ENCODE measurements around the gene DNLZ. TPM values are rescaled to one million over a fixed set of nuclear protein-coding genes. Genes with fewer than 3 reads are reported as not detected.

DNLZ gene
- total and polyA plus RNA-seq, 9 of the 15 experiments (the other 6 are each of a cell fraction or from before 2014, with no cell fraction given), result 0.17 to 44.6 (median 3.4) TPM

GRCh38 chr9:136373300-136374182, 10.0 kb upstream of the DNLZ start, which contains the start of gene CARD9 (continued):
- TF ChIP-seq BRD4 (IDR thresholded peaks at IDR 0.05), result peak; percentile 79; the same call in 1 of the 2 replicates
- peak; percentile 35 for TF ChIP-seq SAP30 (IDR thresholded peaks at IDR 0.05; ENCODE audit: borderline replicate concordance, insufficient read depth, low read depth, low read length, poor library complexity, severe bottlenecking)
- no peak for TF ChIP-seq ARNT (IDR thresholded peaks at IDR 0.05)
- TF ChIP-seq KAT8 (IDR thresholded peaks at IDR 0.05; ENCODE audit: low read depth), result no peak
- TF ChIP-seq, protein P1, sequence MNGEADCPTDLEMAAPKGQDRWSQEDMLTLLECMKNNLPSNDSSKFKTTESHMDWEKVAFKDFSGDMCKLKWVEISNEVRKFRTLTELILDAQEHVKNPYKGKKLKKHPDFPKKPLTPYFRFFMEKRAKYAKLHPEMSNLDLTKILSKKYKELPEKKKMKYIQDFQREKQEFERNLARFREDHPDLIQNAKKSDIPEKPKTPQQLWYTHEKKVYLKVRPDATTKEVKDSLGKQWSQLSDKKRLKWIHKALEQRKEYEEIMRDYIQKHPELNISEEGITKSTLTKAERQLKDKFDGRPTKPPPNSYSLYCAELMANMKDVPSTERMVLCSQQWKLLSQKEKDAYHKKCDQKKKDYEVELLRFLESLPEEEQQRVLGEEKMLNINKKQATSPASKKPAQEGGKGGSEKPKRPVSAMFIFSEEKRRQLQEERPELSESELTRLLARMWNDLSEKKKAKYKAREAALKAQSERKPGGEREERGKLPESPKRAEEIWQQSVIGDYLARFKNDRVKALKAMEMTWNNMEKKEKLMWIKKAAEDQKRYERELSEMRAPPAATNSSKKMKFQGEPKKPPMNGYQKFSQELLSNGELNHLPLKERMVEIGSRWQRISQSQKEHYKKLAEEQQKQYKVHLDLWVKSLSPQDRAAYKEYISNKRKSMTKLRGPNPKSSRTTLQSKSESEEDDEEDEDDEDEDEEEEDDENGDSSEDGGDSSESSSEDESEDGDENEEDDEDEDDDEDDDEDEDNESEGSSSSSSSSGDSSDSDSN (IDR thresholded peaks at IDR 0.05; ENCODE audit: borderline replicate concordance in 1 of 2, low read depth in 2 of 2, low read length in 2 of 2), result peak in 1 of 2 experiments; percentile 81; a peak in 2 of 4 replicates
- TF ChIP-seq YY1 (IDR thresholded peaks at IDR 0.05; ENCODE audit: borderline replicate concordance in 1 of 3, control insufficient read depth in 1 of 3, extremely low read depth in 1 of 3, insufficient read depth in 3 of 3, insufficient read length in 1 of 3, insufficient replicate concordance in 2 of 3, low read depth in 1 of 3, low read length in 2 of 3), result peak in 1 of 3 experiments; percentile 10
- no peak for TF ChIP-seq HSF4 (CRISPR knock-in tag; IDR thresholded peaks at IDR 0.05; ENCODE audit: borderline replicate concordance)
- TF ChIP-seq CTBP1 (IDR thresholded peaks at IDR 0.05; ENCODE audit: borderline replicate concordance), result 0 out of 2 replicates have a peak, but pooled peaks have one; percentile 20
- no peak for TF ChIP-seq FOXA3 (CRISPR knock-in tag; conservative IDR thresholded peaks at IDR 0.05 in 1 of 2, IDR thresholded peaks at IDR 0.05 in 1 of 2)
- TF ChIP-seq RBBP5 (IDR thresholded peaks at IDR 0.05; ENCODE audit: borderline replicate concordance, insufficient read depth, low read length, poor library complexity, severe bottlenecking), result no peak
- TF ChIP-seq CUX1 (CRISPR knock-in tag; IDR thresholded peaks at IDR 0.05), result no peak
- TF ChIP-seq WHSC1 (IDR thresholded peaks at IDR 0.05; ENCODE audit: low read length), result no peak
- TF ChIP-seq TAF9B (IDR thresholded peaks at IDR 0.05; ENCODE audit: partially characterized antibody), result no peak
- TF ChIP-seq NBN (IDR thresholded peaks at IDR 0.05; ENCODE audit: low read depth), result no peak
- TF ChIP-seq KAT7 (CRISPR knock-in tag; IDR thresholded peaks at IDR 0.05; ENCODE audit: borderline replicate concordance), result 0 out of 2 replicates have a peak, but pooled peaks have one; percentile 16
- peak; percentile 26 for TF ChIP-seq HMGN3 (IDR thresholded peaks at IDR 0.05; ENCODE audit: borderline replicate concordance, extremely low read depth, insufficient read length, low read depth, low read length)
- TF ChIP-seq TCFL5 (CRISPR knock-in tag; conservative IDR thresholded peaks at IDR 0.05), result no peak
- TF ChIP-seq RBM25 (IDR thresholded peaks at IDR 0.05; ENCODE audit: low read depth, low read length, severe bottlenecking), result no peak

All from K562 (cell line).